Epidermal melanocyte (primary cell): Measurements from ENCODE around the gene DNAH3.

Experiments
- DNase-seq: peaks from one replicate; pipeline ENCODE4 v3.0.0; 2011; ENCODE audit warnings: low spot score; ENCODE audit not compliant: insufficient read length

DNAH3 gene

DNA sequence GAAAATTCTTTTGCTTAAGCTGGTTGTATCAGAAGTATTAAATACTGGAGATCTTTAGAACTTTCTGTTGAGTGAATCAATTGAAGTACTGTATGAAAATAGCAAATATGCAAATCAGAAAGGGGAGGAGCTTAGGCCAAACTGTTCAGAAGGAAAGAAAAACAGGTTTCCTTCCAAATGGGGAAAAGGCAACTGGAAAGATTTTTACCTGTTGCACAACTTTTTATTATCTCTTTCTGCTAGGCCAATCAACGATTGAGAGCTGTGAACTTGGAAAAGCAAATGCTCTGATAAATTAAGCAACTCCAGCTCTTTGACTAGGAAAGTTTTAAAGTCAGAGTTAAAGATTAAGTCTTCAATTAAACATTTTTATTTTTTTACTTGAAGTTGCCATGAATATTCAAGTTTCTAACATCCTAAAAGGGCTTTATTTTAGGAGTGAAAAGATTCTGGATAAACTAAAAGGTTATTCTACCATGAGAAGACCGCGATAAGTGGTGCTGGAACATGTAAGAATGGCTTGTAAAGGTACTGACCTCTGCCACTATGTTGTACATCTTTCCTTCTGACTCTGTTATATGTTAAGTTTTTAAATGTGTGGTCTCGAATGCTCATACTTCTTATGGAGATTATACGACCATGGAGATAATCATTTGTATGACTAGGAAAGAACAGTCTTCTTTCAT, 266.9 kb downstream of the DNAH3 start:
- no peak for DNase-seq
